Left lung (tissue), 10 donors: ENCODE measurements around the gene ABLIM2. TPM values are rescaled to one million over a fixed set of nuclear protein-coding genes. Genes with fewer than 3 reads are reported as not detected.

Experiments
- ATAC-seq: fragments of 200-7000 bp; cut with Tn5 transposase; one replicate; pipeline ENCODE4 v1.9.1; 2020; ENCODE audit warnings: moderate library complexity
- DNase-seq, 4 donors: peaks; one replicate each; pipeline ENCODE4 v3.0.0-alpha.2; 2013 to 2020
- H3K27ac ChIP-seq, 2 donors: fragments of 200-600 bp; sonication (generic) in 1 of 2; one replicate each; pipeline versions ENCODE4 v1.5.0 to v1.8.0; 2020 to 2021
- H3K27me3 ChIP-seq, 2 donors: fragments of 200-600 bp; sonication (generic) in 1 of 2; one replicate each; pipeline versions ENCODE4 v1.5.0 to v1.8.0; 2020 to 2021
- H3K36me3 ChIP-seq, 2 donors: fragments of 200-600 bp; sonication (generic) in 1 of 2; one replicate each; pipeline versions ENCODE4 v1.5.0 to v1.8.0; 2020 to 2021
- H3K4me1 ChIP-seq, 2 donors: fragments of 200-600 bp; one replicate each; pipeline ENCODE4 v1.8.0; 2021
- H3K4me3 ChIP-seq, 2 donors: fragments of 200-600 bp; sonication (generic) in 1 of 2; one replicate each; pipeline versions ENCODE4 v1.5.0 to v1.8.0; 2020 to 2021; ENCODE audit warnings: mild to moderate bottlenecking in 1 of 2
- H3K9me3 ChIP-seq, 2 donors: fragments of 200-600 bp; sonication (generic) in 1 of 2; one replicate each; pipeline versions ENCODE4 v1.5.0 to v1.8.0; 2020 to 2021
- intact Hi-C, 2 donors: fragments of 100-400 bp; cut with DNase I; formaldehyde crosslinking; loops; one replicate each; pipeline versions ENCODE4 v1.11.2 to v1.14.2; 2022
- polyA plus RNA-seq, 6 donors: library from polyadenylated mRNA; unstranded; fragments of 120-200 nt; gene quantifications; one replicate each; pipeline ENCODE4 v1.2.1, GENCODE V29; 2013; ENCODE audit not compliant: insufficient read length in 6 of 6
- total RNA-seq, 2 donors: library from RNA; stranded (reverse); fragmentation: NEBNext Ultra II Directional; extraction: Animal tissue kit (Norgen Biotek cat#: 25700); gene quantifications; one replicate each; pipeline ENCODE4 v1.2.1, GENCODE V29; 2021
- TF ChIP-seq, protein P1 (sequence below), 2 donors: fragments of 200-600 bp; sonication (generic) in 1 of 2; IDR thresholded peaks; one replicate each; pipeline versions ENCODE4 v1.5.0 to v1.8.0; 2021; ENCODE audit warnings: antibody characterized with exemption in 2 of 2
- donor health status: DM: no; HTN: yes; CAD: no.
- donor health status: DM: no; HTN: no; CAD: no.

The ABLIM2 gene
- total and polyA plus RNA-seq, 8 donors, result 5.7 to 10.2 (median 7.0) TPM

DNA sequence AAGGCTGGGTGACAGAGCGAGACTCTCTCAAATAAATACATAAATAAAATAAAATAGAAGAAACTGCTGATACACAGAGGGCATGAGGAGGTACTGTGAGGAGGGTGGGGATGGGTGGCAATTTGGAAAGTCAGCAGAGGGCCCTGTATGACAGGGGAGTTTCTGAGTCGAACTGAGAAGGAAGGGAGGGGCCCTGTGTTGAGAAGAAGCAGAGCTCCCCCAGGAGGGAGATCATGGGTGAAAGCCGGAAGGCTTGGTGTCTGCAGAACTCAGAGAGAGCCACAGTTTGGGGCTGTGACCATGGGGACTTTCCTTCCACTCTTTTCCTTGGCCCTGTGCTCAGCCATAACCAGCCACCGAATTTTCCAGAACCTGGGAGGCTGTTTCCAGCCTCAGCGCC lies 194.2 kb downstream of the ABLIM2 start:
- Histone ChIP-seq H3K9me3 (no peaks in the 10 kb centered on the region), H3K4me1 (peaks cover 5 to 48% of the 10 kb centered on the region in 2 donors), H3K36me3 (no peaks in the 10 kb centered on the region), H3K4me3 (no peak overlapping the region), H3K27me3 (peaks cover 0 to 11% of the 10 kb centered on the region in 2 donors), H3K27ac (no peak overlapping the region)
- intact Hi-C loops, result no loop called here
- DNase-seq (no peak), ATAC-seq (no peak)
- TF ChIP-seq, protein P1, sequence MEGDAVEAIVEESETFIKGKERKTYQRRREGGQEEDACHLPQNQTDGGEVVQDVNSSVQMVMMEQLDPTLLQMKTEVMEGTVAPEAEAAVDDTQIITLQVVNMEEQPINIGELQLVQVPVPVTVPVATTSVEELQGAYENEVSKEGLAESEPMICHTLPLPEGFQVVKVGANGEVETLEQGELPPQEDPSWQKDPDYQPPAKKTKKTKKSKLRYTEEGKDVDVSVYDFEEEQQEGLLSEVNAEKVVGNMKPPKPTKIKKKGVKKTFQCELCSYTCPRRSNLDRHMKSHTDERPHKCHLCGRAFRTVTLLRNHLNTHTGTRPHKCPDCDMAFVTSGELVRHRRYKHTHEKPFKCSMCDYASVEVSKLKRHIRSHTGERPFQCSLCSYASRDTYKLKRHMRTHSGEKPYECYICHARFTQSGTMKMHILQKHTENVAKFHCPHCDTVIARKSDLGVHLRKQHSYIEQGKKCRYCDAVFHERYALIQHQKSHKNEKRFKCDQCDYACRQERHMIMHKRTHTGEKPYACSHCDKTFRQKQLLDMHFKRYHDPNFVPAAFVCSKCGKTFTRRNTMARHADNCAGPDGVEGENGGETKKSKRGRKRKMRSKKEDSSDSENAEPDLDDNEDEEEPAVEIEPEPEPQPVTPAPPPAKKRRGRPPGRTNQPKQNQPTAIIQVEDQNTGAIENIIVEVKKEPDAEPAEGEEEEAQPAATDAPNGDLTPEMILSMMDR (IDR thresholded peaks at IDR 0.05), result no peak

DNA sequence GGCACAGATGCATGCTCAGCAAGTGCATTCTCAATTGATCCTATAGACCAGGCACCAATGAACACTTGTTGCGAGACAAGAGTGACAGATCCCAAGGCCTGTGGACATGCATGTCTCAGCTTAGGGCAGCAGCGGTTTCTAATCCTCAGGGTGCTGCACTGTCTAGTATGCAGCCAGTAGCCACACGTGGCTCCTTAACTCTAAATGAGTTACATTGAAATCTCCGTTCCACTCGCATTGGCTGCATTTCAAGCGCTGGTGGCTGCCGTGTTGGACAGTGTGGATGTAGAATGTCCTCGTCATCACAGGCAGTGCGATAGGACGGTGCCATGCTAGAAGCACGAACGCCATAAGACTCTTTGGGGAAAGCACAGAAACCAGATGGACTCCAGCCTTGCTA lies 194.9 kb downstream of the ABLIM2 start:
- peaks cover 5 to 41% of the 10 kb centered on the region in 2 donors for H3K4me1 ChIP-seq
- TF ChIP-seq, protein P1 (IDR thresholded peaks at IDR 0.05), result no peak
- peaks cover 0 to 11% of the 10 kb centered on the region in 2 donors for H3K27me3 ChIP-seq
- no peaks in the 10 kb centered on the region for H3K9me3 ChIP-seq
- no peaks in the 10 kb centered on the region for H3K36me3 ChIP-seq
- DNase-seq (no peak), ATAC-seq (no peak)
- intact Hi-C loops, result no loop called here
- H3K27ac ChIP-seq, result no peak overlapping the region
- no peak overlapping the region for H3K4me3 ChIP-seq

DNA sequence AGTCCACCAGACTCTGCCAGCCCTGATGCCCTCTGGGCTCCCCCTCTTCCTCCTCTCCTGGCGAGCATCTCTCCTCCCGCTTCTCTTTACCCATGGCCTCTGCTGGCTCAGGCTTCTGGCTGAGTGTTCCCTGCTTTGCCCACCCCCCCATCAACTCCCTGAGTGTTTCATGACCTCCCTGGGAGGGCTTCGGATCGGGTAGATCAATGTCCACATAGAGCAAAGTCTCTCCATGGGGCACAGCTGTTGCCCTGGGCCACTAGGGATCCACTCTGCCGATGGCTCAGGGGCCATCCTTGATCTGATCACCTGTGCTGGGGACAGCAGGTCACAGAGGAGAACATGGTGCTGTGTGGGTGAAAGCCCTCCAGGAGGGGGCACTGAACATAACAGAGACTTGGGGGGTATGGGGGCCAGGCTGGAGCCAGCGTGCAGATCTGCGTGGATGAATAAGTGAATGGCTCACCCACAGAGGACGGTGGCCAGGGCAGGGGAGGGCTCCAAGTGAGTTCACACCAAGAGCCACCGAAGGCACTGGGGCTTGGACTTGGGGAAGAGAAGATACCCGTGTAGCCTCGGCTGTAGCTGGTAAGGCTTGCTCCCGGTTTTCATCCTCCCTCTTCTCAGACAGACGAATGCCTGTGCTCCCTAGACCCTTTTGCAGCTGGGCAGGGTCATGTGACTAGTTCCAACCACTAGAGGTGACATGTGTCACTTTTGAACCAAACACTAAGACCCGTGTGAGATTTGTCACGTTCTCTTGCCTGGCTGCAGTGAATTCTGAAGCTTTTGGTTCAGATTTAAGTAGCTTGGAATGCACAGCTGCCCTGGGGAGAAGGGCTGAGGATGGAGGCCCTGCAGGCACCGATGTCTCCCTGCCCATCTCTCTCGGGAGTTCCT lies 195.8 kb downstream of the ABLIM2 start:
- no peaks in the 10 kb centered on the region for H3K9me3 ChIP-seq
- ATAC-seq (no peak), DNase-seq (no peak)
- peaks cover 0 to 11% of the 10 kb centered on the region in 2 donors for H3K27me3 ChIP-seq
- no peak overlapping the region for H3K27ac ChIP-seq
- no peak overlapping the region for H3K4me3 ChIP-seq
- TF ChIP-seq, protein P1 (IDR thresholded peaks at IDR 0.05), result no peak
- H3K4me1 ChIP-seq, result peaks cover 5 to 35% of the 10 kb centered on the region in 2 donors
- intact Hi-C loops, result no loop called here
- no peaks in the 10 kb centered on the region for H3K36me3 ChIP-seq

DNA sequence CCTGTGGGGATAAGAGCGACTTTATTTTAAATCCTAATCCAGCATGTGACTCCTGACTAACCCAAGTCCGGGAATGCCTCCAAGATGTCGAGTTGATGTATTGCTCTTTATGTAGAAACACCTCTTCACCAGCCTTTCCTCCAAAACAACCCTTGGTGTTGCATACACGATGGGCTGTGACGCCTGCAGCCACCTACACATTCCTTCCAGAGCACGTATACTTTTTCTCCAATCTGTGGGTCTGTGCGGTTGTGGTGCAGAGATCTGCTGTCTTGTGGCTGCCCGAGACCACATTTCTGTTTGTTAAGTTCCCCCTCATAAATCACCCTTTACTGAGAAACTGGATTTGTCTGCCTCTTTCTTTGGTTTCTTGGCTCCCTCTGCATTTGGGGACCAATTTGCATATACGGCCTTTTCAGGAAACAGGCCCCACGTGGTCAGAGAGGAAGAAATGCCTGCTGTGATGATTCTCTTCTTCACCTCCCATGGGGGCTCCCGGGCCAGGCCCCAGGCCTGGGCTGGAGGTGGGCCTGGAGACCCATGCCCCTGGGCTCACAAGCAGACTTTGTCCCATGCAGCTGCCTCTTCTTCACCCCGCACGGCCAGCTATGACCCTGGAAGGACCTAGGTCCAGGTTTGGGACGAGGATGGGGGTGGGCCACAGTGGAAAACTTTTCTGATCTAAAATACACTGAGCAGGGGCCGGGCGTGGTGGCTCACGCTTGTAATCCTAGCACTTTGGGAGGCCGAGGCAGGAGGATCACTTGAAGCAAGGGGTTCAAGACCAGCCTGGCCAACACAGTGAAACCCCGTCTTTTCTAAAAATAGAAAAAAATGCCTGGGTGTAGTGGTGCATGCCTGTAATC lies 197.6 kb downstream of the ABLIM2 start:
- H3K4me1 ChIP-seq, result peaks cover 5 to 33% of the 10 kb centered on the region in 2 donors
- H3K36me3 ChIP-seq, result no peaks in the 10 kb centered on the region
- H3K9me3 ChIP-seq, result no peaks in the 10 kb centered on the region
- DNase-seq, result peak in 2 of 4 donors; percentile 70 to 89
- H3K27ac ChIP-seq, result peak overlapping the region in 1 of 2 donors; percentile 54
- TF ChIP-seq, protein P1 (IDR thresholded peaks at IDR 0.05), result no peak
- intact Hi-C loops, result no loop called here
- ATAC-seq, result peak; percentile 67
- peaks cover 0 to 11% of the 10 kb centered on the region in 2 donors for H3K27me3 ChIP-seq
- no peak overlapping the region for H3K4me3 ChIP-seq
